PC-3 (cell line): ENCODE measurements around the gene SEPHS1.

ENCODE experiments used
- CTCF ChIP-seq: fragments of 300-600 bp; sonication (generic); conservative IDR thresholded peaks from 2 replicates; pipeline ENCODE4 v1.5.1; 2017; ENCODE audit warnings: antibody characterized with exemption, low read depth, mild to moderate bottlenecking, low read length
- EZH2 ChIP-seq: fragments of 300-600 bp; sonication (generic); IDR thresholded peaks from one replicate; pipeline ENCODE4 v1.6.1; 2017; ENCODE audit warnings: antibody characterized with exemption, mild to moderate bottlenecking, low read length; ENCODE audit not compliant: unreplicated experiment
- EZH2phosphoT487 ChIP-seq: fragments of 300-600 bp; sonication (generic); IDR thresholded peaks from 2 replicates; pipeline ENCODE4 v1.6.1; 2018; ENCODE audit warnings: mild to moderate bottlenecking, antibody characterized with exemption, low read length, borderline replicate concordance

GRCh38 chr10:13328126-13328525, 20.0 kb downstream of the SEPHS1 start:
- TF ChIP-seq EZH2phosphoT487 (no peak), CTCF (no peak), EZH2 (no peak)
